Mononuclear cell (primary cell): ENCODE data around the gene SLC45A2. TPM values are rescaled to one million over a fixed set of nuclear protein-coding genes. Genes with fewer than 3 reads are reported as not detected.
"Not testable (repeated sequence)": the region's sequence is repeated elsewhere in the genome, so short reads cannot be mapped to it uniquely, and the experiment has no call there.

Experiments
- H3K27me3 ChIP-seq: 2 replicates; pipeline ENCODE4 v1.6.0; 2011; ENCODE audit warnings: low read length, control low read depth; ENCODE audit not compliant: insufficient read depth
- H3K4me1 ChIP-seq: 2 replicates; pipeline ENCODE4 v1.5.1; 2011; ENCODE audit warnings: mild to moderate bottlenecking, low read length, control low read depth; ENCODE audit not compliant: insufficient read depth
- H3K4me3 ChIP-seq: 2 replicates; pipeline ENCODE4 v1.5.1; 2011; ENCODE audit warnings: mild to moderate bottlenecking, low read length, moderate library complexity
- H3K9me3 ChIP-seq: 2 replicates; pipeline ENCODE4 v1.5.1; 2011; ENCODE audit warnings: low read depth, mild to moderate bottlenecking, control low read depth, low read length
- total RNA-seq: library from RNA; depleted of rRNA; stranded (reverse); fragments of >200 nt; gene quantifications from one replicate; pipeline ENCODE4 v1.2.3, GENCODE V29; 2012

SLC45A2 gene, protein sequence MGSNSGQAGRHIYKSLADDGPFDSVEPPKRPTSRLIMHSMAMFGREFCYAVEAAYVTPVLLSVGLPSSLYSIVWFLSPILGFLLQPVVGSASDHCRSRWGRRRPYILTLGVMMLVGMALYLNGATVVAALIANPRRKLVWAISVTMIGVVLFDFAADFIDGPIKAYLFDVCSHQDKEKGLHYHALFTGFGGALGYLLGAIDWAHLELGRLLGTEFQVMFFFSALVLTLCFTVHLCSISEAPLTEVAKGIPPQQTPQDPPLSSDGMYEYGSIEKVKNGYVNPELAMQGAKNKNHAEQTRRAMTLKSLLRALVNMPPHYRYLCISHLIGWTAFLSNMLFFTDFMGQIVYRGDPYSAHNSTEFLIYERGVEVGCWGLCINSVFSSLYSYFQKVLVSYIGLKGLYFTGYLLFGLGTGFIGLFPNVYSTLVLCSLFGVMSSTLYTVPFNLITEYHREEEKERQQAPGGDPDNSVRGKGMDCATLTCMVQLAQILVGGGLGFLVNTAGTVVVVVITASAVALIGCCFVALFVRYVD
- under 0.01 TPM for total RNA-seq

DNA sequence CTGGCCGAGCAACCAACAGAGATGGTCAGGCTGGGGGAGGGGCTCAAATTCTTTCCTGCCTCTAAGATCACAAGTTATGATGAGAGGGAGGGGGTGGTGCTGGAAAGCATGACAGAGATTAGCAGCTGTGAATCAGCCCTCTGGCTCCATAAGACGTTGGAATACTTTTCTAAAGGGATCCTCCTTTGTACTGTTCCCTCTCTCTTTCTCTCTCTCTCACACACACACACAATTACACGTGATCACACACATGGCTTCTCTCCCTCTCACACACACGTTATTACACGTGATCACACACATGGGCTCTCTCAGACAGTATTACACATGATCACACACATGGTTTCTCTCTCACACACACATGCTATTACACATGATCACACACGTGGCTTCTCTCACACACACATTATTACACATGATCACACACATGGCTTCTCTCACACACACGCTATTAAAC, at the start of gene SLC45A2:
Gene SLC45A2, minus strand, starts transcription at position 23 of the 454 bp plus-strand sequence. CDS start 110 bp downstream, outside the sequence.
- peaks cover 11% of the 10 kb centered on the region for H3K9me3 ChIP-seq
- H3K4me1 ChIP-seq: no peaks in the 10 kb centered on the region
- no peaks in the 10 kb centered on the region for H3K27me3 ChIP-seq
- no peak within 1 kb of the TSS for H3K4me3 ChIP-seq

DNA sequence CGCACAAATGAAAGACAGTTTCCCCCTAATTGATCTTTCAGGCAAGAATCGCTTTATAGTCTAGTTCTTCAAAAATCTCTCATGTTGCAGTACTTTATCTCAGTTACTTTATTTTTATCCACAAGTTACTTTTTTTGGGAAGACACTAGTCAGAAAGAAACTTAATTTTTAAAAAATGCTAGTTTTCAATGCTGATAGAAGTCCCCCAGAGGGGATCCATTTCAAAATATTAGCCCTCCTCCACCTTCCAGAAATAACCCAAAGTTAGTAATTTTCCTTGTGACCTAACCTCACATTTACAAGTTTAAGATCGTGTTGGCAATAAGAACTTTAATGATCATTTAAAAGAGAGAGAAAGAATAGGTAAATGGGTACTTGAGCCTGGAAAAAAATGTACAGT, 47.5 kb upstream of the SLC45A2 start:
- no peaks in the 10 kb centered on the region for H3K4me1 ChIP-seq
- no peak overlapping the region for H3K4me3 ChIP-seq
- H3K9me3 ChIP-seq: no peaks in the 10 kb centered on the region
- no peaks in the 10 kb centered on the region for H3K27me3 ChIP-seq

DNA sequence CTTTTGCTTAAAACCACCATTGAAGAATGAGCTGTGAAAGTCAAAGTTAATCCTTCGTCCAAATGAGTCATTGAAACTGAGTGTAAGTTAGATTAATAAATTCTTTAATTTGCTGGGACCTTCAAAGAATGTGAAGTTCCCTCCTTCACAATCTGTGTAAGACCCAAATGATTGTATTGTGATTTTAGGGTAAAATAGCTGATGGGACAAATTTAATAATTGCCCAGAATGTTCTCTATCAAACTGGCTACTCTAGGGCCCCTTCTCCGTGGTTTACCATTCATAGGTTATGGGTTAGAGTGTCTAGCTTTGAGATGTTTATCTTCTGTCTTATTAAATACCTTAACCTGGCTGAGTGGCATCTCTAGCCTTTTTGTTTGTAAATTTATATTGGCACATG, 46.6 kb upstream of the SLC45A2 start:
- H3K9me3 ChIP-seq: no peaks in the 10 kb centered on the region
- H3K4me1 ChIP-seq: no peaks in the 10 kb centered on the region
- H3K27me3 ChIP-seq: no peaks in the 10 kb centered on the region
- H3K4me3 ChIP-seq: no peak overlapping the region

DNA sequence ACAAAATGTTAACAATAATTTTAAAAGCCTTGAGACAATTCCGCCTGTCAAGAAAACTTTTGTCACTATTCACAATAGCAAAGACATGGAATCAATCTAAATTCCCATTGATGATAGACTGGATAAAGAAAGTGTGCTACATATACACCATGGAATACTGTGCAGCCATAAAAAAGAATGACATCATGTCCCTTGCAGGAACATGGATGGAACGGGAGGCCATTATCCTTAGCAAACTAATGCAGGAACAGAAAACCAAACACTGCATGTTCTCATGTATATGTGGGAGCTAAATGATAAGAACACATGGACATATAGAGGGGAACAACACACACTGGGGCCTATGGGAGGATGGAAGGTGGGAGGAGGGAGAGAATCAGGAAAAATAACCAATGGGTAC, 46.1 kb upstream of the SLC45A2 start:
- H3K4me3 ChIP-seq, H3K4me1 ChIP-seq, H3K27me3 ChIP-seq, H3K9me3 ChIP-seq: not testable (repeated sequence)

DNA sequence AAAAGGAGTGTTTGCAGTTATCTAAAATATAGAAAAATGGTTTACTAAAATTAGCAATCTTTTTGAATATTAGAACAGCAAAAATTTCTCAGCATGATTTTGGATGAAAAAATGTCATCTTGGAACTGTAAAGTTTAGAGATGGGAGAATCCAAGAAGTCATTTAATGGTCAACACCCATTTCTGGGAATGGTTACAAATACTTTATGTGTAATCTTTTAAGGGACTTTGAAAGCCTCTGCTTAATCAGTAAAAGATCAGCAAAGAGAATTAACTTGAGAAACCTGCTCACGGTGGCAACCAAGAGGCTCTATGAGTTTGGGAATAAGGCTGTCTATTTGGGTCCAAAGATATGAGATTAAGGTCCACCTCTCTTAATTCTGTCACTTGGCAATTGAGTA, 45.6 kb upstream of the SLC45A2 start:
- Histone ChIP-seq H3K9me3 (no peaks in the 10 kb centered on the region), H3K27me3 (no peaks in the 10 kb centered on the region), H3K4me3 (no peak overlapping the region), H3K4me1 (no peaks in the 10 kb centered on the region)

DNA sequence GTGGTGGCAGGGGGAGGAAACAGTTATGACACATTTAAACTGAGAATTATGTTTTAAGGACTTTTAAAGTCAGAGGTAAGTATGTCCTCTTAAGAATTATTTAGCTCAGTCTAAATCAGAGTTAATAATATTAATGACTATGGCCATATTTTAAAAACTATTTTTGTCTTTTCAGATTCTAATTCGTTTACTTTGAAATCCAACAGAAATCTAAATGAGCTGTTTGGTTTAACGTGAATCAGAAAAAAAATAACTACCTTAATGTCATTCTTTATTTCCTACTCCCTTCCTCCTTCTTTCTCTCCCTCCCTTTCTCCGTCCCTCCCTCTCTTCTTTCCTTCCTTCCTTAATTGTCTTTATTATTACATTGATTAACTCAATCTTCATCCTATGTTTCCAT, 43.9 kb upstream of the SLC45A2 start:
- Histone ChIP-seq H3K27me3 (no peaks in the 10 kb centered on the region), H3K4me1 (no peaks in the 10 kb centered on the region), H3K9me3 (no peaks in the 10 kb centered on the region), H3K4me3 (no peak overlapping the region)

DNA sequence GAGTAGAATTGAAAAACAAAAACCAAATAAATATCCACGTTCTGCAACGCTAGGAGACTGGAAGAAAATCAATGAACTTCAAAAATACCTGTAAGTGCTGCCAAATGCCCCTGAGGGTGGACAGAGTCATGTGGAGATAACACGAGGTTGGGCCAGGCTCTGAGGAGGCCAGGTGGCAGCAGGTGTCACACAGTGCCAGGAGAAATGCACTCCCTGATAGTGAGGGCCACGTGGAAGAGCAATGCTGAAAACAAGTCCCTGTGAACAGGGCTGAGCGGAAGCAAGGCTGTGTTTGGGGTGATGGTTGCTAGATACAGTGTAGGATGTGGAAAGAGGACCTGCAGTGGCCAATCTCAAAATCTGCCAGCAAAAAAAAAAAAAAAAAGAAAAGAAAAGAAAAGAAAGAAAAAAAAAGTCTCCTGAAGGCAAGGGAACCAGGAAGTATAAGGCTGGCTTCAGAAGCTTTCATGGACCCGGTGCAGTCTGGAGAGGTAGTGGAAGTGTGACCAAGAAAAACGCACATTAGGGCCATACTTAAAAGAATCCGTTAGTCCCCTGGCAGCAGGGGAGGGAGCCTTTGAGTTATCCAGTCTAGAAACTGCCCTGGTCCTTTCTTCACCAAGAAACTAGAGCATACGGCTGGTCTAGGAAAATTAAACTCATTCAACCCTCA, 41.7 kb upstream of the SLC45A2 start:
- Histone ChIP-seq H3K4me1 (peaks cover 7% of the 10 kb centered on the region), H3K4me3 (no peak overlapping the region), H3K9me3 (no peaks in the 10 kb centered on the region)

DNA sequence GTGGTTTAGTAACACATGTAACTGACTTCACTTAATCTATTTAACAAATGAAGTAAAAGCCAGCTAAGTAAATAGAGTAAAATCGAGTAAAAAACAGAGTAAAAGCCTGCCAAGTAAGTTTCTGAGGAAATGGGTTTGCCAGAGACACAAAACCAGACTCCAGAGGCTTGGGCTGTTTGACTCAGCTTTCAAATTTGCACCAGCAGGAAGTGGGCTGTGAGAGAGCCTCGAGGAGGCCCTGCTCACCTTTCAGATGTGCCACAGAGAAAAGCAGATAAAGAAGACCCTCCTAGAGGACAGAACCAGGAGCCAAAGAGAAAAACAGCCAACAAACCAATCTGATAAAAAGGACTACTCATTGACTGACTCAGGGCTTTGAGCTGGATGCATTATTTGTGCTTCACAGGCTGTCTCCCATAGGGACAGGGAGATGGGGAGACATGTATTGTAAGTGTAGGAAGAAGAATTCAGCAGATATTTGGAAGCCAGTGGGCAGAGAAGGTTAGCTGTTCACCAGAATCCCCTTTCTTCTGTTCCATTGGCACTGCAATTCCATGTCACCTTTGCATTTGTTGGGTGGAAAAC, 37.7 kb upstream of the SLC45A2 start:
- H3K9me3 ChIP-seq: no peaks in the 10 kb centered on the region
- peaks cover 7% of the 10 kb centered on the region for H3K4me1 ChIP-seq
- H3K4me3 ChIP-seq: no peak overlapping the region
- H3K27me3 ChIP-seq: no peaks in the 10 kb centered on the region

More for the DNA sequence above, 41.7 kb upstream of the SLC45A2 start:
- H3K27me3 ChIP-seq: no peaks in the 10 kb centered on the region

DNA sequence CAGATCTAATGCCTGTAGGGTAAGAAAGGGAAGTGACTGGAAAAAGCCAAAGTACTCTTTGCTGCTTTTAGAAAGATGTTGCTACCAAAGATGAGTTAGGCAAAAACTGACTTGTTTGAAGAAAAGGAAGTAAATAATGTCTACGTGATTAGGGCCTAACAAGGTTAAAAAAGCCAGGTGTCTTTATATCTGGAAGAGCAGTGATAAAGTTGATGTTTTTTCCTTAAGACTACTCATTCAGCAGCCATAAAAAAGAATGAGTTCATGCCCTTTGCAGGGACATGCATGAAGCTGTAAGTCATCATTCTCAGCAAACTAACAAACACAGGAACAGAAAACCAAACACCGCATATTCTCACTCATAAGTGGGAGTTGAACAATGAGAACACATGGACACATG, 36.8 kb upstream of the SLC45A2 start:
- peaks cover 7% of the 10 kb centered on the region for H3K4me1 ChIP-seq
- H3K4me3 ChIP-seq: no peak overlapping the region
- no peaks in the 10 kb centered on the region for H3K27me3 ChIP-seq
- no peaks in the 10 kb centered on the region for H3K9me3 ChIP-seq

DNA sequence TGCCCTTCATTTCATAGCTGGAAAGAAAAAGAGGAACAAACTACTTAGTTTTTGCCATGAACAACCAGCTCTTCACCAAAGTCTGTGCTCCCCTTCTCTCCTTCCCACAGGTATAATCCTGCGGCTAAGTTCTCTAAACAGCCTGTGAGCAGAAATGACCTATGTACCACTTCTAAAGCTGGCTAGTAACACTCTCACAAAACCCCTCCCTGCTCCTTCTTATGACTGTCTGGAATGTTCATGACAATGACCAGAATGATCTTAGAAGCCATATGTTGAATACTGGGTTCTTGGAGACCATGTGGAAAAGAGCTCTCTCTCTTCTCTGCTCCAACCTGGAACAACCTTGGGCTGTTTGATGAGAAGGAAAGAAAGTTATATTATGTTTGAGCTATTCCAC, 36.2 kb upstream of the SLC45A2 start:
- peaks cover 7% of the 10 kb centered on the region for H3K4me1 ChIP-seq

DNA sequence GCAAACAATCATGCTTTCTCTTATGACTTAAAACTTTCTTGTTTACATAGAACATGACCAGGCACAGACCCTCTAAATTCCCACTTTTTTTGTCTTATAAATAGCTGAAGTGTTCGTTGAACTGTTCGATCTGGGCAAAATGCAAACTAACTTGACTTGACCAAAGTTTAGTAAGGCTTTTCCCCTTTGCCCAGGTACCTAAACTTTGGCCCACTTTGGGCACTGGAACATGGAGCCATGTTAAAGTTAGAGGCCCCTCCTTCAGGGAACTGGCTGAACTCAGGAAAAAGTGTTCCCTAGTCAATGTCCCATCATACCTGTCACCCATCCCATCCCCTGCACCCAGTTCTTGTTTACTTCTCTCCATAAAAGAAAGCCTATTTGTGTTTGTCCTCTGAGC, 32.8 kb upstream of the SLC45A2 start:
- H3K27me3 ChIP-seq: no peaks in the 10 kb centered on the region
- H3K9me3 ChIP-seq: no peaks in the 10 kb centered on the region
- H3K4me1 ChIP-seq: peaks cover 2% of the 10 kb centered on the region
- H3K4me3 ChIP-seq: no peak overlapping the region

More for the DNA sequence above, 36.2 kb upstream of the SLC45A2 start:
- Histone ChIP-seq H3K27me3 (no peaks in the 10 kb centered on the region), H3K4me3 (no peak overlapping the region), H3K9me3 (no peaks in the 10 kb centered on the region)

DNA sequence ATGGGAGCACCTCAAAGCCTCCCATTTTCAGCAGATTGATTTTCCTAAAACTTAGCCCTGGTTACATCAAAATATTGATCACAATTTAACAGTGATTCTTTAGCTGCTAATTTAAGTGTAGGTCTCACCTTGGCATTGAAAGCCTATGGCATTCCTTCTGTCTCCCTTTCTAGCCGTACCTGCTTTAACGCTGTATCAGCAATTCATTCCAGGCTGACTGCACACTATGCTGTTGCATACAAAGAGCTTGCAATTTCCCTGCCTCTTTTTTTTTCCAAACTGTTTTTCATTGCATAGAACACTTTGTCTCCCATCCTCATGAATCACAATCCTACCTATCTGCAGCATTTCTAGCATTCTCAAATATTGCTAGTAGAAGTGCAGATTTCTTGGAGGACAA, 32.3 kb upstream of the SLC45A2 start:
- Histone ChIP-seq H3K4me3 (no peak overlapping the region), H3K27me3 (no peaks in the 10 kb centered on the region), H3K9me3 (no peaks in the 10 kb centered on the region), H3K4me1 (no peaks in the 10 kb centered on the region)

DNA sequence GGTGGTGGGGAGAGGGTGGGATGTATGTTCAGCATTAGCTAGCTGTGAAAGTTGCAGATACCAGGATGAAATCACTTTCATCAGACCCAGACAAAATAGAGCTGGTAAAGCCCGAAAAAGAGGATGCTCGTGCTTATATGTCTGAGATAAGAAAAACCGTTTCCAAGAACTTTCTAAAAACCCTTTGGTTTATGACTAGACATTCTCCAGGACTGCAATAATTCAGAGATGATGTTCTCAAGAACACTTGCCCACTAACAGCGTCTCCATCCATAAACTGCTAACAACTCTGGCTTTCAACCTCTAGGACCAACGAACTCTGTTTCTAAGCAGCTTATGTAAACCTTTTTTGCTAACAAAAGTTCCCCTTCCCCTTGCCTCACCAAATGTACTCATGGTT, 31.7 kb upstream of the SLC45A2 start:
- no peaks in the 10 kb centered on the region for H3K27me3 ChIP-seq
- H3K9me3 ChIP-seq: no peaks in the 10 kb centered on the region
- H3K4me1 ChIP-seq: no peaks in the 10 kb centered on the region
- no peak overlapping the region for H3K4me3 ChIP-seq

DNA sequence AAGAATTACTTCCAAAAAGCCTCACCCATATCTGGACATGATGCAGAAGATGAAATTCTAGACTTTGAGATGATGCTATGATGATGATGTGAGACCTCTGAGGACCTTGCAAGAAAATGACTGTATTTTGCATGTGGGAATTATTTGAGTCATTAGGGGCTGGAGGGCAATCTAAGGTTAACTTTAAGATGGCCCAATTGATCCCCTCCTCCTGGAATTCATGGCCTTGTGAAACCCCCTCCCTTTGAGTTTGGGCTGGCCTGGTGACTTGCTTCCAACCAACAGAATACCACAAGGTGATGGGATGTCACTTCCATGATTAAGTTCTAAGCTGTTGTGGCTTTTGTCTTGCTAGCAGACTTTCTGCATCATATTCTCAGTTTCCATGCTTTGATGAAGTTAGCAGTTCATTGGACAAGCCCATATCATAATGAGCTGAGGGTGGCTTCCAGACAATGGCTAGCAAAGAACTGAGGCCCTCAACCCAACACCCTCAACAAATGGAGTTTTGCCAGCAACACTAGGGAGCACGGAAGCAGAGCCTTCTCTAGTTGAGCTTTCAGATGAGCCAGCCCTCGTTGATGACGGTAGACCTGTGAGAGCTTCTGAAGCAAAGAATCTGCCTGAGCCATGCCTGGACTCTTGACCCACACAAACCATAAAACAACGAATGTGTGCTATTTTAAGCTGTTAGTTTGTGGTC, 30.8 kb upstream of the SLC45A2 start:
- Histone ChIP-seq H3K4me1 (no peaks in the 10 kb centered on the region), H3K9me3 (no peaks in the 10 kb centered on the region), H3K4me3 (no peak overlapping the region), H3K27me3 (no peaks in the 10 kb centered on the region)

DNA sequence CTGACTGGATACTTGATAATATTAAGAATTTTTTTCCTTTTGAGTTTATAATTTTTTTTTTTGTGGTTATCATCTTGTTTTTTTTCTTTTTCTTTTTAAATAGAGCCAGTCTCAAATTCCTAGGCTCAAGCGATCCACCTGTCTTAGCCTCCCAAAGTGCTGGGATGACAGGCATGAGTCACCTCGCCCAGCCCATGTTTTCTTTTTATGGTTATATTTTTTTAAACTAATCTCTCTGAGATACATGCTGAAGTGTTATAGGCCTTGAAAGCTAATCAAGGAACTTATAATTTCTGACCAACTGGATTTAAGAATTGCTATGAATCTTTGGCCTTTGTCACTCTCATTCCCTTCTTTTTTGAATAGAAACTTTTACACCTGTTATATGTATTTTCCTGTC, 30.1 kb upstream of the SLC45A2 start:
- Histone ChIP-seq H3K4me3 (no peak overlapping the region), H3K27me3 (no peaks in the 10 kb centered on the region), H3K9me3 (no peaks in the 10 kb centered on the region), H3K4me1 (no peaks in the 10 kb centered on the region)
